Stomach (tissue), 9 donors: ENCODE results near the gene PKD2L1. TPM values are rescaled to one million over a fixed set of nuclear protein-coding genes. Genes with fewer than 3 reads are reported as not detected.
"Not testable (repeated sequence)": the region's sequence is repeated elsewhere in the genome, so short reads cannot be mapped to it uniquely, and the experiment has no call there.

Experiments used
- DNase-seq, 2 donors: peaks; one replicate each; pipeline versions ENCODE4 v3.0.0 to v3.0.0-alpha.2; 2013 to 2019
- H3K27ac ChIP-seq, 5 donors: fragments of 200-600 bp in 4 of 5; sonication (generic) in 4 of 5; one replicate each; pipeline ENCODE4 v1.5.1; 2013 to 2019; ENCODE audit warnings: mild to moderate bottlenecking in 1 of 5, moderate library complexity in 1 of 5
- H3K27me3 ChIP-seq, 3 donors: fragments of 200-600 bp; sonication (generic); one replicate each; pipeline ENCODE4 v1.5.1; 2017 to 2019; ENCODE audit warnings: mixed run types in 1 of 3
- H3K36me3 ChIP-seq, 4 donors: fragments of 200-600 bp; sonication (generic); 1 replicate in 3 of 4; 2 replicates in 1 of 4; pipeline ENCODE4 v1.5.1; 2016 to 2019
- H3K4me1 ChIP-seq, 4 donors: fragments of 200-600 bp; sonication (generic); one replicate each; pipeline ENCODE4 v1.5.1; 2016 to 2019
- H3K4me3 ChIP-seq, 4 donors: fragments of 200-600 bp; sonication (generic) in 3 of 4; one replicate each; pipeline ENCODE4 v1.5.1; 2016 to 2019; ENCODE audit warnings: mild to moderate bottlenecking in 1 of 4
- H3K9me3 ChIP-seq, 4 donors: fragments of 200-600 bp; sonication (generic); one replicate each; pipeline ENCODE4 v1.5.1; 2016 to 2019
- EP300 ChIP-seq: sonication (generic); formaldehyde crosslinking; IDR thresholded peaks from one replicate; pipeline ENCODE4 v1.6.1; 2017; ENCODE audit warnings: antibody characterized with exemption
- POLR2A ChIP-seq, 4 donors: fragments of 450-650 bp; IDR thresholded peaks; one replicate each; pipeline ENCODE4 v1.6.1; 2016; ENCODE audit warnings: antibody characterized with exemption in 4 of 4, control low read depth in 2 of 4, mild to moderate bottlenecking in 1 of 4, moderate library complexity in 1 of 4
- POLR2AphosphoS5 ChIP-seq, 3 donors: sonication (generic); formaldehyde crosslinking; IDR thresholded peaks; one replicate each; pipeline ENCODE4 v1.6.1; 2016; ENCODE audit warnings: antibody characterized with exemption in 3 of 3
- WGBS, 5 donors: extraction: QIAGEN DNeasy Blood & Tissue Kit in 3 of 5; methylation state at CpG; one replicate each; pipeline versions ENCODE4 v1.1.5 to v1.1.7; 2013 to 2018; 5-methylcytosine and 5-hydroxymethylcytosine counted together
- intact Hi-C: fragments of 100-400 bp; cut with DNase I; formaldehyde crosslinking; loops from one replicate; pipeline ENCODE4 v1.15.1; 2023; ENCODE audit warnings: low total_unique reads
- polyA plus RNA-seq, 3 donors: library from polyadenylated mRNA; stranded (reverse); fragments of 200-250 nt; gene quantifications; one replicate each; pipeline ENCODE4 v1.2.3, GENCODE V29; 2013
- total RNA-seq, 5 donors: library from RNA; depleted of rRNA; stranded (reverse); fragments of >200 nt; gene quantifications; one replicate each; pipeline versions ENCODE4 v1.1.0 to v1.2.3, GENCODE V29; 2014 to 2016
- TF ChIP-seq, protein P1 (sequence below), 7 experiments: fragments of 450-650 bp in 4 of 7; fragments of 200-600 bp in 3 of 7; sonication (generic) in 3 of 7; IDR thresholded peaks; one replicate each; pipeline ENCODE4 v1.5.1; 2016 to 2019; ENCODE audit warnings: antibody characterized with exemption in 7 of 7, control low read depth in 2 of 7, mild to moderate bottlenecking in 1 of 7
- donor health status: healthy with polysubstance abuse.
- donor health status: Bipolar disorder and iron deficiency.
- donor health status: healthy.

The PKD2L1 gene
- total and polyA plus RNA-seq, 8 donors, result 0.23 to 0.89 TPM; not detected in 6

GRCh38 chr10:100287756-100288155, 42.3 kb downstream of the PKD2L1 start:
- WGBS, 5 donors, result 96 to 100% (median 98%) methylated on average over 6 of the region's 6 CpGs
- peaks cover 10 to 36% (median 28%) of the 10 kb centered on the region in 4 donors for H3K4me1 ChIP-seq
- TF ChIP-seq POLR2A (IDR thresholded peaks at IDR 0.05), result no peak
- TF ChIP-seq, protein P1, sequence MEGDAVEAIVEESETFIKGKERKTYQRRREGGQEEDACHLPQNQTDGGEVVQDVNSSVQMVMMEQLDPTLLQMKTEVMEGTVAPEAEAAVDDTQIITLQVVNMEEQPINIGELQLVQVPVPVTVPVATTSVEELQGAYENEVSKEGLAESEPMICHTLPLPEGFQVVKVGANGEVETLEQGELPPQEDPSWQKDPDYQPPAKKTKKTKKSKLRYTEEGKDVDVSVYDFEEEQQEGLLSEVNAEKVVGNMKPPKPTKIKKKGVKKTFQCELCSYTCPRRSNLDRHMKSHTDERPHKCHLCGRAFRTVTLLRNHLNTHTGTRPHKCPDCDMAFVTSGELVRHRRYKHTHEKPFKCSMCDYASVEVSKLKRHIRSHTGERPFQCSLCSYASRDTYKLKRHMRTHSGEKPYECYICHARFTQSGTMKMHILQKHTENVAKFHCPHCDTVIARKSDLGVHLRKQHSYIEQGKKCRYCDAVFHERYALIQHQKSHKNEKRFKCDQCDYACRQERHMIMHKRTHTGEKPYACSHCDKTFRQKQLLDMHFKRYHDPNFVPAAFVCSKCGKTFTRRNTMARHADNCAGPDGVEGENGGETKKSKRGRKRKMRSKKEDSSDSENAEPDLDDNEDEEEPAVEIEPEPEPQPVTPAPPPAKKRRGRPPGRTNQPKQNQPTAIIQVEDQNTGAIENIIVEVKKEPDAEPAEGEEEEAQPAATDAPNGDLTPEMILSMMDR (IDR thresholded peaks at IDR 0.05), result no peak
- TF ChIP-seq POLR2AphosphoS5 (IDR thresholded peaks at IDR 0.05), result no peak
- TF ChIP-seq EP300, result no peak
- H3K27ac ChIP-seq, result no peak overlapping the region
- no peaks in the 10 kb centered on the region for H3K27me3 ChIP-seq
- H3K36me3 ChIP-seq, result peaks cover 0 to 15% (median 8%) of the 10 kb centered on the region in 4 donors
- H3K9me3 ChIP-seq, result no peaks in the 10 kb centered on the region
- H3K4me3 ChIP-seq, result no peak overlapping the region
- DNase-seq, result no peak
- intact Hi-C loops, result no loop called here

- Histone ChIP-seq H3K4me3 (peak within 1 kb of the TSS; percentile 74 to 85 (median 84)), H3K9me3 (no peaks in the 10 kb centered on the region), H3K27ac (peak within 1 kb of the TSS; percentile 88 to 94 (median 92)), H3K27me3 (no peaks in the 10 kb centered on the region), H3K36me3 (peaks cover 0 to 21% (median 16%) of the 10 kb centered on the region in 4 donors), H3K4me1 (peaks cover 10 to 41% (median 31%) of the 10 kb centered on the region in 4 donors)
- 1 to 2% (median 2%) methylated on average over 34 to 63 of the region's 63 CpGs for WGBS, 5 donors
- intact Hi-C loops, result no loop called here
- TF ChIP-seq EP300 (no peak), POLR2AphosphoS5 (IDR thresholded peaks at IDR 0.05) (peak; percentile 75 to 94 (median 88)), POLR2A (IDR thresholded peaks at IDR 0.05) (peak in 1 of 4 donors; percentile 27)
- TF ChIP-seq, protein P1 (IDR thresholded peaks at IDR 0.05), result peak in 1 of 7 experiments; percentile 18
- DNase-seq, result peak; percentile 84 to 96
These were observed 43.7 kb downstream of the PKD2L1 start, which contains the start of gene BLOC1S2 for GRCh38 chr10:100286051-100287033. TSS of gene BLOC1S2 (minus strand) at chr10:100286680. CDS start at chr10:100286659, 21 bp downstream.

DNA sequence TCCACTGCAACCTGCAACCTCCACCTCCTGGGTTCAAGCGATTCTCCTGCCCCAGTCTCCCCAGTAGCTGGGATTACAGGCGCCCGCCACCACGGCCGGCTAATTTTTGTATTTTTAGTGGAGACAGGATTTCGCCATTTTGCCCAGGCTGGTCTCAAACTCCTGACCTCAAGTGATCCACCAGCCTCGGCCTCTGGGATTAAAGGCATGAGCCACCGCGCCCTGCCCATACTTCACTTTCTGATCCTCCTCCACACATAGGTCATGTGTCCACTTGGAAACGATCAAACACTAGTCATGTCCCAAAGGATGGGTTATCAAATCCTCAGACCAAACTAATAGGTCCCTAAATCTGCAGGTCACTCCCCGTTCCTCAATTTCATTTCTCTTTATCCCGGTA, 44.7 kb downstream of the PKD2L1 start:
- H3K36me3 ChIP-seq, result peaks cover 3 to 31% (median 26%) of the 10 kb centered on the region in 4 donors
- H3K4me3 ChIP-seq, result peak overlapping the region in 3 of 4 donors; percentile 74 to 84 (median 83)
- 83 to 89% (median 87%) methylated on average over 12 of the region's 12 CpGs for WGBS, 5 donors
- H3K9me3 ChIP-seq, intact Hi-C loops, H3K27me3 ChIP-seq, DNase-seq: not testable (repeated sequence)
- peak overlapping the region in 4 of 5 donors; percentile 90 to 94 (median 93) for H3K27ac ChIP-seq
- H3K4me1 ChIP-seq, result peaks cover 10 to 41% (median 31%) of the 10 kb centered on the region in 4 donors

DNA sequence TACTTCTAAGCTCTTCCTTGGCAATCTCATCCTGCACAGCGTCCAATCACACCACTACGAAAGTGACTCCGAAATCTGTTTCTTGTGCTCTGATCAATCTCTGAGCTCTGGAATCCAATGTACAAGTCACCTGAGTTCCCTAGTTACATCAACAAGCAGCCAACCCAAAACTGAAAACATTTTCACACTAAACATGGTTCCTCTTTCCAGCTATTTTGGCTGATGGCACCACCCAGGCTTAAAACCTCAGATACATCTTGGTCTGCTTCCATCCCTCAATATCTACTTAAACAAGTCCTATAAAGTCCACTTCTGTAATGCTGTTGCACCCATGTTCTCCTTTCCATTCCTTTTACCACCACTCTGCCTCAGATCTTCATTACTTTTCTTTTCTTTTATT, 47.1 kb downstream of the PKD2L1 start:
- intact Hi-C loops, result no loop called here
- H3K27me3 ChIP-seq, result no peaks in the 10 kb centered on the region
- H3K4me1 ChIP-seq, result peaks cover 10 to 41% (median 31%) of the 10 kb centered on the region in 4 donors
- DNase-seq, result no peak
- H3K9me3 ChIP-seq, result no peaks in the 10 kb centered on the region
- no peak overlapping the region for H3K27ac ChIP-seq
- 92 to 98% (median 96%) methylated on average over 3 of the region's 3 CpGs for WGBS, 5 donors
- peaks cover 18 to 49% (median 45%) of the 10 kb centered on the region in 4 donors for H3K36me3 ChIP-seq
- no peak overlapping the region for H3K4me3 ChIP-seq
- TF ChIP-seq POLR2A (IDR thresholded peaks at IDR 0.05), result no peak
- TF ChIP-seq, protein P1 (IDR thresholded peaks at IDR 0.05), result no peak
- TF ChIP-seq EP300, result no peak
- TF ChIP-seq POLR2AphosphoS5 (IDR thresholded peaks at IDR 0.05), result no peak

- H3K9me3 ChIP-seq, H3K27me3 ChIP-seq, H3K27ac ChIP-seq, H3K4me3 ChIP-seq, H3K4me1 ChIP-seq, intact Hi-C loops, DNase-seq: not testable (repeated sequence)
- H3K36me3 ChIP-seq, result peaks cover 18 to 61% (median 56%) of the 10 kb centered on the region in 4 donors
- WGBS, 5 donors, result 90 to 100% (median 95%) methylated on average over 2 to 20 of the region's 31 CpGs; no CpG with 5 or more reads in 1 of the 5 donors
These were observed 53.1 kb downstream of the PKD2L1 start for GRCh38 chr10:100276971-100277370.
